ENCODE results near the gene DNAH7. TPM values are rescaled to one million over a fixed set of nuclear protein-coding genes. Genes with fewer than 3 reads are reported as not detected.

DNAH7 gene
- total and polyA plus RNA-seq, 2 of the 13 experiments (the other 11 are each of a cell fraction or from before 2014, with no cell fraction given), result 0.09 TPM; not detected in 1

DNA sequence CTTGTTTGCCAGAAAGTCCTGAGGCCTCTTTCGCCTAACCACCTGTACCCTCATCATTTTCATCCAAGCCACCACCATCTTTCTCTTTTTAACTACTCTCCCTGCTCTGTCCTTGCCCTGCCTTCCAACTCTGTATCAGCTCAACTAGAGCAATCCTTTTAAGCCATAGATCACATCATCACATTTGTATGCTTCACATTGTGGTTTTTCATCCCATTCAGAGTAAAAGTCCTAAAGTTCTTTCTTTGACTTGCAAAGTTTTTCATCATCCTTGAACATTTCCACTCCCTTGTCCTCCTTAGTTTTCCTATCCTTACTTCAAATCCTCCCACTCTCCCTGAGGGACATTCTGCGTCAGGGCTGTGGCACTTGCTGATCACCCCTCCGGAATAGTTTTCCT lies 337.7 kb downstream of the DNAH7 start:
- TF ChIP-seq NFKBIZ (CRISPR knock-in tag; IDR thresholded peaks at IDR 0.05) (no peak), IKZF1 (IDR thresholded peaks at IDR 0.05) (no peak), TARDBP (CRISPR knock-in tag; IDR thresholded peaks at IDR 0.05) (no peak), ZNF343 (CRISPR knock-in tag; IDR thresholded peaks at IDR 0.05) (no peak), ATM (IDR thresholded peaks at IDR 0.05; ENCODE audit: borderline replicate concordance) (no peak), ZBTB3 (CRISPR knock-in tag; IDR thresholded peaks at IDR 0.05; ENCODE audit: borderline replicate concordance, low read depth) (no peak)
- Histone ChIP-seq H3K9ac (ENCODE audit: insufficient read depth, low read depth, low read length) (no peak overlapping the region), H4K20me1 (ENCODE audit: insufficient read depth, low read length) (no peaks in the 10 kb centered on the region), H3K4me3 (replicated peaks in 1 of 3; ENCODE audit: insufficient read depth in 1 of 3, low read depth in 2 of 3, low read length in 3 of 3) (no peak overlapping the region), H3K36me3 (replicated peaks in 1 of 2; ENCODE audit: control insufficient read depth in 1 of 2, insufficient read depth in 2 of 2, low read length in 2 of 2) (peaks cover under 1 to 8% of the 10 kb centered on the region in 2 experiments; a peak in 3 of 5 replicates), H3K27ac (ENCODE audit: extremely low read length, insufficient read depth, low read length) (no peak overlapping the region), H2AFZ (ENCODE audit: low read length) (no peak overlapping the region), H3K4me2 (ENCODE audit: low read depth, low read length) (no peak overlapping the region), H3K79me2 (ENCODE audit: insufficient read depth, low read length) (no peaks in the 10 kb centered on the region), H3K4me1 (ENCODE audit: insufficient read depth, low read length) (no peaks in the 10 kb centered on the region), H3K9me3 (ENCODE audit: low read length) (no peaks in the 10 kb centered on the region), H3K27me3 (ENCODE audit: control insufficient read depth in 1 of 2, insufficient read depth in 2 of 2, low read length in 2 of 2) (no peaks in the 10 kb centered on the region)
- POLR2A ChIA-PET, result no interaction called here
- in situ Hi-C loops (cut with HindIII; ENCODE audit: extremely low pct_ligation_motif_present, low pct_unique_long_range_greater_than_20kb) (no loop called here), intact Hi-C loops (cut with micrococcal nuclease; ENCODE audit: unreplicated experiment) (no loop called here)
- ATAC-seq (no peak), DNase-seq (ENCODE audit: low spot score) (no peak), FAIRE-seq (no peak)
- BruUV-seq (replicated peaks), result no TSS peak
- 97% methylated on average over 3 of the region's 3 CpGs for WGBS (ENCODE audit: low lambda C conversion rate)
- CTCF ChIA-PET (ENCODE audit: low intra/inter-chr PET ratio, low total read pairs), result no interaction called here

DNA sequence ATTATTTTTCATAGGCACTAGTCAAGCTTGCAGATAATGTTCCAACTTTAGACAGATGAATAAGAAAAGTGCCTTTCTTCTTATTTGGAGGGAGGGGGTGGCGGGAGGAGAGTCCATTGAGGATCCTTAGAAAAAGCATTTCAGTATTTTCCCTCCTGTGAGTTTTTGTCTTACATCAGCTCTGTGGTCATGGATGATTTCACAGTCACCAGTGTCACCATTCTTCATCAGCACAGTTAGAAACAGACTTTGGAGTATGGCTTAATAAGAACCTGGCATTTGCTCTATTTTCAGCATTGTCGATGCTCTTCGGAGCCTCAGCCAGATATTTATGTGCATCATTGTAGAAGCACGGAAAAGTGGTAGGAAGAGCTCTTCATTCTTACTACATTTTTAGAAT lies 341.5 kb downstream of the DNAH7 start:
- Histone ChIP-seq H3K36me3 (replicated peaks in 1 of 2; ENCODE audit: control insufficient read depth in 1 of 2, insufficient read depth in 2 of 2, low read length in 2 of 2) (peaks cover 0 to 10% of the 10 kb centered on the region in 2 experiments; a peak in 2 of 5 replicates), H3K27ac (ENCODE audit: extremely low read length, insufficient read depth, low read length) (no peak overlapping the region), H4K20me1 (ENCODE audit: insufficient read depth, low read length) (no peaks in the 10 kb centered on the region), H3K4me2 (ENCODE audit: low read depth, low read length) (no peak overlapping the region), H2AFZ (ENCODE audit: low read length) (no peak overlapping the region), H3K27me3 (ENCODE audit: control insufficient read depth in 1 of 2, insufficient read depth in 2 of 2, low read length in 2 of 2) (no peaks in the 10 kb centered on the region), H3K4me1 (ENCODE audit: insufficient read depth, low read length) (no peaks in the 10 kb centered on the region), H3K4me3 (replicated peaks in 1 of 3; ENCODE audit: insufficient read depth in 1 of 3, low read depth in 2 of 3, low read length in 3 of 3) (no peak overlapping the region), H3K79me2 (ENCODE audit: insufficient read depth, low read length) (no peaks in the 10 kb centered on the region), H3K9me3 (ENCODE audit: low read length) (no peaks in the 10 kb centered on the region), H3K9ac (ENCODE audit: insufficient read depth, low read depth, low read length) (no peak overlapping the region)
- no TSS peak for BruUV-seq (replicated peaks)
- ATAC-seq (no peak), FAIRE-seq (no peak), DNase-seq (ENCODE audit: low spot score) (no peak)
- intact Hi-C loops (cut with micrococcal nuclease; ENCODE audit: unreplicated experiment) (no loop called here), in situ Hi-C loops (cut with HindIII; ENCODE audit: extremely low pct_ligation_motif_present, low pct_unique_long_range_greater_than_20kb) (no loop called here)
- ChIA-PET CTCF (ENCODE audit: low intra/inter-chr PET ratio, low total read pairs) (no interaction called here), POLR2A (no interaction called here)
- 95% methylated on average over 4 of the region's 4 CpGs for WGBS (ENCODE audit: low lambda C conversion rate)
- TF ChIP-seq PAF1 (CRISPR knock-in tag; IDR thresholded peaks at IDR 0.05) (no peak), IRX3 (CRISPR knock-in tag; IDR thresholded peaks at IDR 0.05; ENCODE audit: borderline replicate concordance, low read depth) (no peak), ZNF350 (CRISPR knock-in tag; IDR thresholded peaks at IDR 0.05; ENCODE audit: borderline replicate concordance, low read depth) (no peak)
- TF ChIP-seq, protein P1, sequence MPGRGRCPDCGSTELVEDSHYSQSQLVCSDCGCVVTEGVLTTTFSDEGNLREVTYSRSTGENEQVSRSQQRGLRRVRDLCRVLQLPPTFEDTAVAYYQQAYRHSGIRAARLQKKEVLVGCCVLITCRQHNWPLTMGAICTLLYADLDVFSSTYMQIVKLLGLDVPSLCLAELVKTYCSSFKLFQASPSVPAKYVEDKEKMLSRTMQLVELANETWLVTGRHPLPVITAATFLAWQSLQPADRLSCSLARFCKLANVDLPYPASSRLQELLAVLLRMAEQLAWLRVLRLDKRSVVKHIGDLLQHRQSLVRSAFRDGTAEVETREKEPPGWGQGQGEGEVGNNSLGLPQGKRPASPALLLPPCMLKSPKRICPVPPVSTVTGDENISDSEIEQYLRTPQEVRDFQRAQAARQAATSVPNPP (CRISPR knock-in tag; IDR thresholded peaks at IDR 0.05), result no peak
- TF ChIP-seq, protein P2, sequence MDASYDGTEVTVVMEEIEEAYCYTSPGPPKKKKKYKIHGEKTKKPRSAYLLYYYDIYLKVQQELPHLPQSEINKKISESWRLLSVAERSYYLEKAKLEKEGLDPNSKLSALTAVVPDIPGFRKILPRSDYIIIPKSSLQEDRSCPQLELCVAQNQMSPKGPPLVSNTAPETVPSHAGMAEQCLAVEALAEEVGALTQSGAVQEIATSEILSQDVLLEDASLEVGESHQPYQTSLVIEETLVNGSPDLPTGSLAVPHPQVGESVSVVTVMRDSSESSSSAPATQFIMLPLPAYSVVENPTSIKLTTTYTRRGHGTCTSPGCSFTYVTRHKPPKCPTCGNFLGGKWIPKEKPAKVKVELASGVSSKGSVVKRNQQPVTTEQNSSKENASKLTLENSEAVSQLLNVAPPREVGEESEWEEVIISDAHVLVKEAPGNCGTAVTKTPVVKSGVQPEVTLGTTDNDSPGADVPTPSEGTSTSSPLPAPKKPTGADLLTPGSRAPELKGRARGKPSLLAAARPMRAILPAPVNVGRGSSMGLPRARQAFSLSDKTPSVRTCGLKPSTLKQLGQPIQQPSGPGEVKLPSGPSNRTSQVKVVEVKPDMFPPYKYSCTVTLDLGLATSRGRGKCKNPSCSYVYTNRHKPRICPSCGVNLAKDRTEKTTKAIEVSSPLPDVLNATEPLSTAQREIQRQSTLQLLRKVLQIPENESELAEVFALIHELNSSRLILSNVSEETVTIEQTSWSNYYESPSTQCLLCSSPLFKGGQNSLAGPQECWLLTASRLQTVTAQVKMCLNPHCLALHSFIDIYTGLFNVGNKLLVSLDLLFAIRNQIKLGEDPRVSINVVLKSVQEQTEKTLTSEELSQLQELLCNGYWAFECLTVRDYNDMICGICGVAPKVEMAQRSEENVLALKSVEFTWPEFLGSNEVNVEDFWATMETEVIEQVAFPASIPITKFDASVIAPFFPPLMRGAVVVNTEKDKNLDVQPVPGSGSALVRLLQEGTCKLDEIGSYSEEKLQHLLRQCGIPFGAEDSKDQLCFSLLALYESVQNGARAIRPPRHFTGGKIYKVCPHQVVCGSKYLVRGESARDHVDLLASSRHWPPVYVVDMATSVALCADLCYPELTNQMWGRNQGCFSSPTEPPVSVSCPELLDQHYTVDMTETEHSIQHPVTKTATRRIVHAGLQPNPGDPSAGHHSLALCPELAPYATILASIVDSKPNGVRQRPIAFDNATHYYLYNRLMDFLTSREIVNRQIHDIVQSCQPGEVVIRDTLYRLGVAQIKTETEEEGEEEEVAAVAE (CRISPR knock-in tag; IDR thresholded peaks at IDR 0.05; ENCODE audit: borderline replicate concordance), result no peak
- TF ChIP-seq, protein P3, sequence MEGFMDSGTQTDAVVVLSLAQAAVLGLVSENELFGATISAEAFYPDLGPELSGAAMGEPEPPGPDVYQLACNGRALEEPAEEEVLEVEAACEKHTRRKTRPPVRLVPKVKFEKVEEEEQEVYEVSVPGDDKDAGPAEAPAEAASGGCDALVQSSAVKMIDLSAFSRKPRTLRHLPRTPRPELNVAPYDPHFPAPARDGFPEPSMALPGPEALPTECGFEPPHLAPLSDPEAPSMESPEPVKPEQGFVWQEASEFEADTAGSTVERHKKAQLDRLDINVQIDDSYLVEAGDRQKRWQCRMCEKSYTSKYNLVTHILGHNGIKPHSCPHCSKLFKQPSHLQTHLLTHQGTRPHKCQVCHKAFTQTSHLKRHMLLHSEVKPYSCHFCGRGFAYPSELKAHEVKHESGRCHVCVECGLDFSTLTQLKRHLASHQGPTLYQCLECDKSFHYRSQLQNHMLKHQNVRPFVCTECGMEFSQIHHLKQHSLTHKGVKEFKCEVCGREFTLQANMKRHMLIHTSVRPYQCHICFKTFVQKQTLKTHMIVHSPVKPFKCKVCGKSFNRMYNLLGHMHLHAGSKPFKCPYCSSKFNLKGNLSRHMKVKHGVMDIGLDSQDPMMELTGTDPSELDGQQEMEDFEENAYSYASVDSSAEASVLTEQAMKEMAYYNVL (CRISPR knock-in tag; IDR thresholded peaks at IDR 0.05; ENCODE audit: borderline replicate concordance), result no peak

Measured in HepG2 (cell line).